ENCODE results near the gene OSCP1.

The OSCP1 gene

GRCh38 chr1:36450919-36451305, 661 bp upstream of the OSCP1 start:
- Histone ChIP-seq H3K9ac (ENCODE audit: low read length in 5 of 5) (peak overlapping the region; percentile 43 to 93 (median 90)), H3K36me3 (ENCODE audit: control insufficient read depth in 5 of 5, insufficient read depth in 5 of 5, low read length in 5 of 5) (peaks cover 7 to 22% (median 18%) of the 10 kb centered on the region in 5 donors), H3K9me3 (ENCODE audit: control insufficient read depth in 5 of 5, low read length in 5 of 5) (no peaks in the 10 kb centered on the region), H3K4me3 (ENCODE audit: low read depth in 1 of 5, low read length in 5 of 5) (peak overlapping the region; percentile 71 to 77 (median 74)), H3K4me1 (ENCODE audit: control insufficient read depth in 5 of 5, insufficient read depth in 5 of 5, low read length in 5 of 5) (peaks cover 0 to 55% (median 30%) of the 10 kb centered on the region in 5 donors), H3K27me3 (ENCODE audit: control insufficient read depth in 5 of 5, insufficient read depth in 4 of 5, low read length in 5 of 5) (no peaks in the 10 kb centered on the region), H3K27ac (ENCODE audit: low read depth, low read length) (peak overlapping the region; percentile 98)

GRCh38 chr1:36448530-36449056, 1.7 kb downstream of the OSCP1 start:
- Histone ChIP-seq H3K27me3 (ENCODE audit: control insufficient read depth in 5 of 5, insufficient read depth in 4 of 5, low read length in 5 of 5) (no peaks in the 10 kb centered on the region), H3K4me3 (ENCODE audit: low read depth in 1 of 5, low read length in 5 of 5) (peak overlapping the region in 2 of 5 donors; percentile 18 to 26), H3K36me3 (ENCODE audit: control insufficient read depth in 5 of 5, insufficient read depth in 5 of 5, low read length in 5 of 5) (peaks cover 0 to 2% (median 0%) of the 10 kb centered on the region in 5 donors), H3K4me1 (ENCODE audit: control insufficient read depth in 5 of 5, insufficient read depth in 5 of 5, low read length in 5 of 5) (peaks cover 0 to 68% (median 33%) of the 10 kb centered on the region in 5 donors), H3K9me3 (ENCODE audit: control insufficient read depth in 5 of 5, low read length in 5 of 5) (no peaks in the 10 kb centered on the region), H3K9ac (ENCODE audit: low read length in 5 of 5) (peak overlapping the region in 2 of 5 donors; percentile 44 to 52), H3K27ac (ENCODE audit: low read depth, low read length) (peak overlapping the region; percentile 98)

DNA sequence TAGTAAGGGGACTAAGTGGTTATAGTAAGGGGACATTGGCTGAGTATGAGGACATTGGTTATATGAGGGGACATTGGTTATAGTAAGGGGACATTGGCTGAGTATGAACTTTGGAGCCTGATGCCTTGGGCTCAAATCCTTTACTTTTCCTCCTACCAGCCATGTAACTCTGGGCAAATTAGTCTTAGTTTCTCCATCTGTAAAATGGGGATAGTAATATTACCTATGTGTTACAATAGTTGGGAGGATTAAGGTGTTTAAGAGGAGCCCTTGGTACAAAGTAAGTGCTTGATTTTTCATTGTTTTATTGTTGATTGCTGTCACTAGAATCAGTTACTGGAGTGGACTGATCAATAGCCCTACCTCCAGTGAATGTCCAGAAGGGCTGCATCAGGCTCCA, 2.8 kb downstream of the OSCP1 start:
- H3K27ac ChIP-seq (ENCODE audit: low read depth, low read length): peak overlapping the region; percentile 48
- H3K27me3 ChIP-seq (ENCODE audit: control insufficient read depth in 5 of 5, insufficient read depth in 4 of 5, low read length in 5 of 5): no peaks in the 10 kb centered on the region
- H3K9ac ChIP-seq (ENCODE audit: low read length in 5 of 5): no peak overlapping the region
- no peak overlapping the region for H3K4me3 ChIP-seq (ENCODE audit: low read depth in 1 of 5, low read length in 5 of 5)
- H3K36me3 ChIP-seq (ENCODE audit: control insufficient read depth in 5 of 5, insufficient read depth in 5 of 5, low read length in 5 of 5): no peaks in the 10 kb centered on the region
- no peaks in the 10 kb centered on the region for H3K9me3 ChIP-seq (ENCODE audit: control insufficient read depth in 5 of 5, low read length in 5 of 5)
- peaks cover 0 to 71% (median 33%) of the 10 kb centered on the region in 5 donors for H3K4me1 ChIP-seq (ENCODE audit: control insufficient read depth in 5 of 5, insufficient read depth in 5 of 5, low read length in 5 of 5)

- no peaks in the 10 kb centered on the region for H3K9me3 ChIP-seq (ENCODE audit: control insufficient read depth in 5 of 5, low read length in 5 of 5)
- H3K27me3 ChIP-seq (ENCODE audit: control insufficient read depth in 5 of 5, insufficient read depth in 4 of 5, low read length in 5 of 5): no peaks in the 10 kb centered on the region
- peaks cover 0 to 76% (median 33%) of the 10 kb centered on the region in 5 donors for H3K4me1 ChIP-seq (ENCODE audit: control insufficient read depth in 5 of 5, insufficient read depth in 5 of 5, low read length in 5 of 5)
- H3K27ac ChIP-seq (ENCODE audit: low read depth, low read length): peak overlapping the region; percentile 48
- H3K9ac ChIP-seq (ENCODE audit: low read length in 5 of 5): peak overlapping the region in 1 of 5 donors; percentile 34
- H3K36me3 ChIP-seq (ENCODE audit: control insufficient read depth in 5 of 5, insufficient read depth in 5 of 5, low read length in 5 of 5): no peaks in the 10 kb centered on the region
- no peak overlapping the region for H3K4me3 ChIP-seq (ENCODE audit: low read depth in 1 of 5, low read length in 5 of 5)
Measured at GRCh38 chr1:36446746-36447145, 3.5 kb downstream of the OSCP1 start.

GRCh38 chr1:36446271-36446670, 4.0 kb downstream of the OSCP1 start:
- Histone ChIP-seq H3K4me3 (ENCODE audit: low read depth in 1 of 5, low read length in 5 of 5) (no peak overlapping the region), H3K9me3 (ENCODE audit: control insufficient read depth in 5 of 5, low read length in 5 of 5) (no peaks in the 10 kb centered on the region), H3K9ac (ENCODE audit: low read length in 5 of 5) (peak overlapping the region in 1 of 5 donors; percentile 34), H3K36me3 (ENCODE audit: control insufficient read depth in 5 of 5, insufficient read depth in 5 of 5, low read length in 5 of 5) (no peaks in the 10 kb centered on the region), H3K27ac (ENCODE audit: low read depth, low read length) (peak overlapping the region; percentile 48), H3K27me3 (ENCODE audit: control insufficient read depth in 5 of 5, insufficient read depth in 4 of 5, low read length in 5 of 5) (no peaks in the 10 kb centered on the region), H3K4me1 (ENCODE audit: control insufficient read depth in 5 of 5, insufficient read depth in 5 of 5, low read length in 5 of 5) (peaks cover 0 to 75% (median 33%) of the 10 kb centered on the region in 5 donors)

DNA sequence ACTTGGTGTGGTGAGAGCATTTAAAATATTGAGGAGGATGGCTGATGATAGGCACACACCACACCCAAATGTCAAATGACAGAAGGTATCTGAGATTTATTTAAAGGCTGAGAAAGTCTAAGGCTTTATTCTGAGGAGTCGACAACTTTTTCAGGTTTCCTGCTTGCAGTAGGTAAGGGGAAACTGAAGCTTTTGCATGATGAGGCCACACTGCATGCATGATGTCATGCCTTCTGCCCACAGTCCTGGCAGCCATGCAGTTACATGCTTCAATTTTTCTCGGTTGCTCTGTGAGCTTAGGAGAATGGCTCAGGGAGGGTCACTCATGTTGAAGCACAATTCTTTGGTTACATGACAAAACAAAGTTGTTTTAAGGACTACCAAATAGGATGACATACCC, 7.0 kb downstream of the OSCP1 start:
- peaks cover 4 to 7% (median 6%) of the 10 kb centered on the region in 5 donors for H3K36me3 ChIP-seq (ENCODE audit: control insufficient read depth in 5 of 5, insufficient read depth in 5 of 5, low read length in 5 of 5)
- H3K27me3 ChIP-seq (ENCODE audit: control insufficient read depth in 5 of 5, insufficient read depth in 4 of 5, low read length in 5 of 5): no peaks in the 10 kb centered on the region
- H3K9ac ChIP-seq (ENCODE audit: low read length in 5 of 5): no peak overlapping the region
- peaks cover 0 to 60% (median 21%) of the 10 kb centered on the region in 5 donors for H3K4me1 ChIP-seq (ENCODE audit: control insufficient read depth in 5 of 5, insufficient read depth in 5 of 5, low read length in 5 of 5)
- peak overlapping the region; percentile 11 for H3K27ac ChIP-seq (ENCODE audit: low read depth, low read length)
- no peak overlapping the region for H3K4me3 ChIP-seq (ENCODE audit: low read depth in 1 of 5, low read length in 5 of 5)
- no peaks in the 10 kb centered on the region for H3K9me3 ChIP-seq (ENCODE audit: control insufficient read depth in 5 of 5, low read length in 5 of 5)

DNA sequence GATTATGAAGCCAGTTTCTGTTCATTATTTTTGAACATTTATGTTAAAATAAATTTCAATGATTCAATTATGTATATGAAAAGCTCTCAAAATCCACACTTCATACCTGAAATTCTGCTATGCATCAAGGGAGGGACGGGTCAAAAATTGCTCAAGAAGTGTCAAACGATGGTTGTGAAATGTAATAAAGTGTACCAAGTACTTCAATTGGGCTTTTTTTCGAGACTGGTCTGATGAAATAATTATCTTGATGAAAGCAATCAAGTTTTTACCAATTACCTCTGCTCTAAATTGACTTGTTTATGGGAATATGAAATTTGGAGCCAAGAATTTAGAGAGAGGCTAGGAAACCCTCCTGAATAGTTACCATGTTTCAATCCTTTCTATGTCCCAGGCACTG, 7.9 kb downstream of the OSCP1 start:
- H3K27me3 ChIP-seq (ENCODE audit: control insufficient read depth in 5 of 5, insufficient read depth in 4 of 5, low read length in 5 of 5): no peaks in the 10 kb centered on the region
- peak overlapping the region in 1 of 5 donors; percentile 2 for H3K9ac ChIP-seq (ENCODE audit: low read length in 5 of 5)
- no peak overlapping the region for H3K4me3 ChIP-seq (ENCODE audit: low read depth in 1 of 5, low read length in 5 of 5)
- H3K27ac ChIP-seq (ENCODE audit: low read depth, low read length): peak overlapping the region; percentile 57
- no peaks in the 10 kb centered on the region for H3K9me3 ChIP-seq (ENCODE audit: control insufficient read depth in 5 of 5, low read length in 5 of 5)
- peaks cover 4 to 12% (median 6%) of the 10 kb centered on the region in 5 donors for H3K36me3 ChIP-seq (ENCODE audit: control insufficient read depth in 5 of 5, insufficient read depth in 5 of 5, low read length in 5 of 5)
- peaks cover 0 to 50% (median 18%) of the 10 kb centered on the region in 5 donors for H3K4me1 ChIP-seq (ENCODE audit: control insufficient read depth in 5 of 5, insufficient read depth in 5 of 5, low read length in 5 of 5)

DNA sequence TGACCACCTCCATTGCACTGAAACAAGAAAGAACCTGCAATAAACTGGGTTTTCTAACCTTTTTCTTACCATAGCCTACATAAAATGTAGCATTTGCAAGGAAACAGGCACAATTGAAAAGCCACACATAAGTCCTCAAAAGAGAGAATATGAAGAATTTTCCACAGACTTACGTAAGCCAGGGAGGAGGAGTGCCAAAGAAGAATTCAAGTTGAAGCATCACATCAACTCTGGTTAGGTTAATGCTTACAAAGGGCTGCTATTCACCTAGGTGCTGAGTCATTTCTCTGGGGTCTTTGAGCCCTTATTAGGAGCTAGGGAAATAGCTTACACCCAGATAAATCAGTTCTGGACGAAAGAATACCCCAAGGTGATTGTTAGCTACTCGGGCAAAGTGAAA, 9.6 kb downstream of the OSCP1 start:
- no peaks in the 10 kb centered on the region for H3K9me3 ChIP-seq (ENCODE audit: control insufficient read depth in 5 of 5, low read length in 5 of 5)
- no peaks in the 10 kb centered on the region for H3K27me3 ChIP-seq (ENCODE audit: control insufficient read depth in 5 of 5, insufficient read depth in 4 of 5, low read length in 5 of 5)
- no peak overlapping the region for H3K9ac ChIP-seq (ENCODE audit: low read length in 5 of 5)
- no peak overlapping the region for H3K27ac ChIP-seq (ENCODE audit: low read depth, low read length)
- peaks cover 0 to 37% (median 10%) of the 10 kb centered on the region in 5 donors for H3K4me1 ChIP-seq (ENCODE audit: control insufficient read depth in 5 of 5, insufficient read depth in 5 of 5, low read length in 5 of 5)
- peaks cover 5 to 17% (median 7%) of the 10 kb centered on the region in 5 donors for H3K36me3 ChIP-seq (ENCODE audit: control insufficient read depth in 5 of 5, insufficient read depth in 5 of 5, low read length in 5 of 5)
- H3K4me3 ChIP-seq (ENCODE audit: low read depth in 1 of 5, low read length in 5 of 5): no peak overlapping the region

GRCh38 chr1:36440044-36440443, 10.2 kb downstream of the OSCP1 start:
- H3K27ac ChIP-seq (ENCODE audit: low read depth, low read length): no peak overlapping the region
- peaks cover 0 to 32% (median 6%) of the 10 kb centered on the region in 5 donors for H3K4me1 ChIP-seq (ENCODE audit: control insufficient read depth in 5 of 5, insufficient read depth in 5 of 5, low read length in 5 of 5)
- no peaks in the 10 kb centered on the region for H3K9me3 ChIP-seq (ENCODE audit: control insufficient read depth in 5 of 5, low read length in 5 of 5)
- H3K4me3 ChIP-seq (ENCODE audit: low read depth in 1 of 5, low read length in 5 of 5): no peak overlapping the region
- H3K9ac ChIP-seq (ENCODE audit: low read length in 5 of 5): peak overlapping the region in 1 of 5 donors; percentile 41
- H3K27me3 ChIP-seq (ENCODE audit: control insufficient read depth in 5 of 5, insufficient read depth in 4 of 5, low read length in 5 of 5): no peaks in the 10 kb centered on the region
- peaks cover 5 to 17% (median 7%) of the 10 kb centered on the region in 5 donors for H3K36me3 ChIP-seq (ENCODE audit: control insufficient read depth in 5 of 5, insufficient read depth in 5 of 5, low read length in 5 of 5)

- Histone ChIP-seq H3K9me3 (ENCODE audit: control insufficient read depth in 5 of 5, low read length in 5 of 5) (no peaks in the 10 kb centered on the region), H3K27ac (ENCODE audit: low read depth, low read length) (no peak overlapping the region), H3K4me1 (ENCODE audit: control insufficient read depth in 5 of 5, insufficient read depth in 5 of 5, low read length in 5 of 5) (peaks cover 0 to 20% (median 5%) of the 10 kb centered on the region in 5 donors), H3K4me3 (ENCODE audit: low read depth in 1 of 5, low read length in 5 of 5) (no peak overlapping the region), H3K9ac (ENCODE audit: low read length in 5 of 5) (no peak overlapping the region), H3K36me3 (ENCODE audit: control insufficient read depth in 5 of 5, insufficient read depth in 5 of 5, low read length in 5 of 5) (peaks cover 5 to 17% (median 12%) of the 10 kb centered on the region in 5 donors), H3K27me3 (ENCODE audit: control insufficient read depth in 5 of 5, insufficient read depth in 4 of 5, low read length in 5 of 5) (no peaks in the 10 kb centered on the region)
Measured at GRCh38 chr1:36438715-36439114, 11.5 kb downstream of the OSCP1 start.
